ENCODE measurements around the gene TNNT3. TPM values are rescaled to one million over a fixed set of nuclear protein-coding genes. Genes with fewer than 3 reads are reported as not detected.

TNNT3 gene
- total RNA-seq, 1 donor from 2014 or later = not detected

DNA sequence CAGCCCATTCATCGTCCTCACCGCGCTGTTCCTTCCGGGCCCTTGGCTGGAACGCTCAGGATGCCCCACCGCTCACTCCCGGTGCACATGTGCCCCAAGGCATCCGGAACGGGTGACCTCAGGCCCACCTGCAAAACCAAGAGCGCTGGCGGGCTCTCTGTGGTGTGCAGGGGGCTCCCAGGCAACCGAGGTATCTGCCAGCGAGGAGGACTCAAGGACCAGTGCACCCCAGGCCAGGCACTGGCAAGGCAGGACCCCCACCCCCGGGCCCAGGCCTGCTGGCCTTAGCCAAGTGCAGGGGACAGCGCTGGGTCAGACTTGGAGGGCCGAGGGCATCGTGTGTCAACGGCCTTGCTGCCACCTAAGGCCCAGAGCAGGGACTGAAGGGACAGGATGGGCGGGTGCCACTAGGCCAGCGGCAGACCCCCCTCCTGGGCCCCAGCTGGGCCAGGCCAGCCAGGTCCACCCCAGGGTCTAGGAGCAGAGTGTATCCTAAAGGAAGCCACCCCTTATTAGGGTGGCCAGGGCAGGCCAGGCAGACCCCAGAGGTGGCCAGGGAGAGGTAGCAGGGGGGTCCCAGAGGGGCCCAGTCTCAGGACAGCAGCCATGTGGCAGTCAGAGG is 8.5 kb downstream of the TNNT3 start:
- TF ChIP-seq, protein P1, sequence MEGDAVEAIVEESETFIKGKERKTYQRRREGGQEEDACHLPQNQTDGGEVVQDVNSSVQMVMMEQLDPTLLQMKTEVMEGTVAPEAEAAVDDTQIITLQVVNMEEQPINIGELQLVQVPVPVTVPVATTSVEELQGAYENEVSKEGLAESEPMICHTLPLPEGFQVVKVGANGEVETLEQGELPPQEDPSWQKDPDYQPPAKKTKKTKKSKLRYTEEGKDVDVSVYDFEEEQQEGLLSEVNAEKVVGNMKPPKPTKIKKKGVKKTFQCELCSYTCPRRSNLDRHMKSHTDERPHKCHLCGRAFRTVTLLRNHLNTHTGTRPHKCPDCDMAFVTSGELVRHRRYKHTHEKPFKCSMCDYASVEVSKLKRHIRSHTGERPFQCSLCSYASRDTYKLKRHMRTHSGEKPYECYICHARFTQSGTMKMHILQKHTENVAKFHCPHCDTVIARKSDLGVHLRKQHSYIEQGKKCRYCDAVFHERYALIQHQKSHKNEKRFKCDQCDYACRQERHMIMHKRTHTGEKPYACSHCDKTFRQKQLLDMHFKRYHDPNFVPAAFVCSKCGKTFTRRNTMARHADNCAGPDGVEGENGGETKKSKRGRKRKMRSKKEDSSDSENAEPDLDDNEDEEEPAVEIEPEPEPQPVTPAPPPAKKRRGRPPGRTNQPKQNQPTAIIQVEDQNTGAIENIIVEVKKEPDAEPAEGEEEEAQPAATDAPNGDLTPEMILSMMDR (IDR thresholded peaks at IDR 0.05; ENCODE audit: insufficient read depth, low read length, poor library complexity, severe bottlenecking) = no peak
- DNase-seq (ENCODE audit: low read depth) = no peak
- H3K27me3 ChIP-seq (ENCODE audit: control insufficient read depth, insufficient read depth, low read length) = peaks cover 22% of the 10 kb centered on the region
- no peak overlapping the region for H3K4me3 ChIP-seq (ENCODE audit: low read depth, low read length)
- H3K36me3 ChIP-seq (ENCODE audit: control insufficient read depth, insufficient read depth, low read length) = no peaks in the 10 kb centered on the region

- Histone ChIP-seq H3K4me3 (ENCODE audit: low read depth, low read length) (no peak overlapping the region), H3K27me3 (ENCODE audit: control insufficient read depth, insufficient read depth, low read length) (peaks cover 22% of the 10 kb centered on the region), H3K36me3 (ENCODE audit: control insufficient read depth, insufficient read depth, low read length) (no peaks in the 10 kb centered on the region)
- no peak for DNase-seq (ENCODE audit: low read depth)
- TF ChIP-seq, protein P1 (IDR thresholded peaks at IDR 0.05; ENCODE audit: insufficient read depth, low read length, poor library complexity, severe bottlenecking) = no peak
Observed at GRCh38 chr11:1928470-1928890, 9.0 kb downstream of the TNNT3 start.

GRCh38 chr11:1928891-1929541 is 9.5 kb downstream of the TNNT3 start:
- Histone ChIP-seq H3K4me3 (ENCODE audit: low read depth, low read length) (no peak overlapping the region), H3K36me3 (ENCODE audit: control insufficient read depth, insufficient read depth, low read length) (no peaks in the 10 kb centered on the region), H3K27me3 (ENCODE audit: control insufficient read depth, insufficient read depth, low read length) (peaks cover 20% of the 10 kb centered on the region)
- TF ChIP-seq, protein P1 (IDR thresholded peaks at IDR 0.05; ENCODE audit: insufficient read depth, low read length, poor library complexity, severe bottlenecking) = no peak
- DNase-seq (ENCODE audit: low read depth) = no peak

DNA sequence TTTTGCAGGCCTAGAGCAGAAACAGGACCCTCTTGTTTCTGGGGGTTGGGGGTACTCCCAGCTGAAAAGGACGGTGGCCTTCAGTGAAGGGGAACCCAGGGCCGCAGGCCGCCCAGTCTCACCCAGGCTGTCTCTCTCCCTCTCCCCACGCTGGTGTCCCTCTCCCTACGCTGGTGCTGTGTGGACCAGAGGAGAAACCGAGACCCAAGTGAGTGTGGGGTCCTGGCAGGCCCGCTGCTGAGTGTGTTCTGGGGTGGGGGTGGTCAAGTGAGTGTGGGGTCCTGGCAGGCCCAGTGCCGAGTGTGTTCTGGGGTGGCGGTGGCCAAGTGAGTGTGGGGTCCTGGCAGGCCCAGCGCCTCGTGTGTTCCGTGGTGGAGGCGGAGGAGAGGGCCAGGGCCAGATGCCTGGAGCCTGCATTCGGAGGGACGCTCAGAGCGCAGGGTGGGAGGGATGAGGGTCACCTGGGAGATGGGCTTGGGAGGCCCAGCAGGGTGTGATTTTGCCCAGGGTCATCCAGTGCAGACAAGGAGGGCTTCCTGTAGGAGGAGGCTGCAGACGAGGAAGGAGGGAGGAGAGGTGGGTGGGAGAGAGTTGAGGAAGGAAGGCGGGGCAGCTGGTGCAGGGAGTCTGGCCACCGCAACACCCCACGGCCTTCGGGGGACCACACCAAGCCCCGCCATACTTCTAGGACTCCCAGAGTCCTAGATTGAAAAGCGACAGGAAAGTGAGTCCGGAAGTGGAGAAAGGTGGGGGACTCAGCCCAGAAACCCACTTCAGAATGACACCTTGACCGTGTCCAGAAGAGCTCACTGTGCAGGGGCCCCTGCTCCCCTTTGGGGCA is 10.3 kb downstream of the TNNT3 start:
- H3K27me3 ChIP-seq (ENCODE audit: control insufficient read depth, insufficient read depth, low read length) = peaks cover 17% of the 10 kb centered on the region
- H3K4me3 ChIP-seq (ENCODE audit: low read depth, low read length) = no peak overlapping the region
- H3K36me3 ChIP-seq (ENCODE audit: control insufficient read depth, insufficient read depth, low read length) = no peaks in the 10 kb centered on the region
- TF ChIP-seq, protein P1 (IDR thresholded peaks at IDR 0.05; ENCODE audit: insufficient read depth, low read length, poor library complexity, severe bottlenecking) = no peak
- no peak for DNase-seq (ENCODE audit: low read depth)

- Histone ChIP-seq H3K27me3 (ENCODE audit: control insufficient read depth, insufficient read depth, low read length) (peaks cover 17% of the 10 kb centered on the region), H3K36me3 (ENCODE audit: control insufficient read depth, insufficient read depth, low read length) (no peaks in the 10 kb centered on the region), H3K4me3 (ENCODE audit: low read depth, low read length) (no peak overlapping the region)
- TF ChIP-seq, protein P1 (IDR thresholded peaks at IDR 0.05; ENCODE audit: insufficient read depth, low read length, poor library complexity, severe bottlenecking) = no peak
- no peak for DNase-seq (ENCODE audit: low read depth)
Observed at GRCh38 chr11:1930462-1930830, 10.9 kb downstream of the TNNT3 start.
